Vagina (tissue), 2 donors: ENCODE measurements around the gene XPC. TPM values are rescaled to one million over a fixed set of nuclear protein-coding genes. Genes with fewer than 3 reads are reported as not detected.

Experiments used
- DNase-seq, 2 donors: peaks; one replicate each; pipeline ENCODE4 v3.0.0-alpha.2; 2017; ENCODE audit errors: extremely low spot score in 2 of 2
- H3K27ac ChIP-seq: fragments of 200-600 bp; sonication (generic); one replicate; pipeline ENCODE4 v1.5.1; 2019
- H3K27me3 ChIP-seq: fragments of 200-600 bp; sonication (generic); one replicate; pipeline ENCODE4 v1.5.1; 2019
- H3K36me3 ChIP-seq, 2 donors: fragments of 200-600 bp; sonication (generic); one replicate each; pipeline ENCODE4 v1.5.1; 2017 to 2019
- H3K4me1 ChIP-seq: fragments of 200-600 bp; sonication (generic); one replicate; pipeline ENCODE4 v1.5.1; 2019
- H3K4me3 ChIP-seq, 2 donors: fragments of 200-600 bp; sonication (generic); 1 replicate in 1 of 2; 2 replicates in 1 of 2; pipeline ENCODE4 v1.5.1; 2016 to 2019
- H3K9me3 ChIP-seq: fragments of 200-600 bp; sonication (generic); one replicate; pipeline ENCODE4 v1.5.1; 2019
- POLR2A ChIP-seq, 2 donors: fragments of 450-650 bp; IDR thresholded peaks; one replicate each; pipeline ENCODE4 v1.6.1; 2017; ENCODE audit warnings: antibody characterized with exemption in 2 of 2, mild to moderate bottlenecking in 2 of 2, moderate library complexity in 2 of 2
- POLR2AphosphoS5 ChIP-seq, 2 donors: sonication (generic); formaldehyde crosslinking; IDR thresholded peaks; one replicate each; pipeline ENCODE4 v1.9.0; 2017; ENCODE audit warnings: antibody characterized with exemption in 2 of 2, mild to moderate bottlenecking in 2 of 2, low read depth in 1 of 2; ENCODE audit not compliant: insufficient read depth in 1 of 2
- intact Hi-C: fragments of 100-400 bp; cut with DNase I; formaldehyde crosslinking; loops from one replicate; pipeline ENCODE4 v1.15.1; 2023
- total RNA-seq: library from RNA; depleted of rRNA; stranded (reverse); fragments of >200 nt; gene quantifications from one replicate; pipeline ENCODE4 v1.2.3, GENCODE V29; 2016
- TF ChIP-seq, protein P1 (sequence below), 3 experiments: fragments of 450-650 bp in 2 of 3; fragments of 200-600 bp in 1 of 3; sonication (generic) in 1 of 3; IDR thresholded peaks; one replicate each; pipeline ENCODE4 v1.5.1; 2017 to 2019; ENCODE audit warnings: antibody characterized with exemption in 3 of 3, mild to moderate bottlenecking in 2 of 3, moderate library complexity in 2 of 3

XPC gene
- total RNA-seq, 1 donor from 2014 or later = 33.6 TPM

DNA sequence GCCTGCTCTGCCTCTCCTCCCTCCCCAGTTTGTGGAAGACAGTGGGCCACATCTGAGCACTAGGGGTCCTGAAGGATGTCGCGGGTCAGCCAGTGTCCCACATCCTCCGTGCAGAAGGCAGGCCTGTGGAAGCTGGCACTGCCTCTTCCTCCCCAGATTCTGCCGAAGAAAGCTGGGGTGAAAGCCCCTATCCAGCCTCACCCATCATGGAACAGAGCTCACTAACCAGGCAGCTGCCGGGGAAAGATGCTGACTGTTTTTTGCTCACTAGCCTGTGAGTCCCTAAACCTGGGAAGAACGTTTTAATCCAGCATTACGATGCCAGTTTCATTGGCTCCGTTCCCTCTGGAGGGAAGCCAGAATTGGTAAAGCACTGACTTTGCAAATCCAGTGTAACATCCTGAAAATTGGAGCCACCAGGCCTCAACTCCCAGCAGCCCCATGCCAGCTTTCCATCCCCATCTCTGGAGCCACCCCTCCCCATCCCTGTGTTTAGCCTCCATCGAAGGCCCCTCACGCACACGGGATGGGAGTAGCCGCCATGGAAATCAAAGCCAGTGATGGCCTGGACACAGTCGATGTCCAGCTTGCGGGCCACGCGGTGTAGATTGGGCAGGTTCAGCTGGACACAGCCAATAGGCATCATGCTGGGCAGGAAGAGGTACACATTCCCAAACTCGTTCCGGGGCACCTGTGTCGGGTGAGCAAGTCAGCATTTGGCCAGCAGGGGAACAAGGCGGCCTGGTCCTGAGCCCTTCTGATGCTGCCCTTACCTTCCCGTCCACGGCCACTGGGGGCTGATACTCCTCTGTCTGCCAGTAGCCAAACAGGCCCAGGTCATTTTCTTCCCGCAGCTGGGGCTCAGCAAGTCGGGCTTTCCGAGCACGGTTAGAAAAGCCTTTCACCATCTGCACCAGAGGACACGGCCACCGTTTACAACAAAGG is 30.1 kb downstream of the XPC start:
- no peak overlapping the region for H3K27ac ChIP-seq
- no peak overlapping the region for H3K4me3 ChIP-seq
- H3K27me3 ChIP-seq = no peaks in the 10 kb centered on the region
- intact Hi-C loops = no loop called here
- TF ChIP-seq, protein P1, sequence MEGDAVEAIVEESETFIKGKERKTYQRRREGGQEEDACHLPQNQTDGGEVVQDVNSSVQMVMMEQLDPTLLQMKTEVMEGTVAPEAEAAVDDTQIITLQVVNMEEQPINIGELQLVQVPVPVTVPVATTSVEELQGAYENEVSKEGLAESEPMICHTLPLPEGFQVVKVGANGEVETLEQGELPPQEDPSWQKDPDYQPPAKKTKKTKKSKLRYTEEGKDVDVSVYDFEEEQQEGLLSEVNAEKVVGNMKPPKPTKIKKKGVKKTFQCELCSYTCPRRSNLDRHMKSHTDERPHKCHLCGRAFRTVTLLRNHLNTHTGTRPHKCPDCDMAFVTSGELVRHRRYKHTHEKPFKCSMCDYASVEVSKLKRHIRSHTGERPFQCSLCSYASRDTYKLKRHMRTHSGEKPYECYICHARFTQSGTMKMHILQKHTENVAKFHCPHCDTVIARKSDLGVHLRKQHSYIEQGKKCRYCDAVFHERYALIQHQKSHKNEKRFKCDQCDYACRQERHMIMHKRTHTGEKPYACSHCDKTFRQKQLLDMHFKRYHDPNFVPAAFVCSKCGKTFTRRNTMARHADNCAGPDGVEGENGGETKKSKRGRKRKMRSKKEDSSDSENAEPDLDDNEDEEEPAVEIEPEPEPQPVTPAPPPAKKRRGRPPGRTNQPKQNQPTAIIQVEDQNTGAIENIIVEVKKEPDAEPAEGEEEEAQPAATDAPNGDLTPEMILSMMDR (IDR thresholded peaks at IDR 0.05) = no peak
- no peak for TF ChIP-seq POLR2A (IDR thresholded peaks at IDR 0.05)
- no peak for TF ChIP-seq POLR2AphosphoS5 (IDR thresholded peaks at IDR 0.05; ENCODE audit: insufficient read depth in 1 of 2, low read depth in 1 of 2)
- peaks cover 33% of the 10 kb centered on the region for H3K4me1 ChIP-seq
- H3K9me3 ChIP-seq = no peaks in the 10 kb centered on the region
- peaks cover 0 to 40% of the 10 kb centered on the region in 2 donors for H3K36me3 ChIP-seq
- peak; percentile 83 to 87 for DNase-seq

DNA sequence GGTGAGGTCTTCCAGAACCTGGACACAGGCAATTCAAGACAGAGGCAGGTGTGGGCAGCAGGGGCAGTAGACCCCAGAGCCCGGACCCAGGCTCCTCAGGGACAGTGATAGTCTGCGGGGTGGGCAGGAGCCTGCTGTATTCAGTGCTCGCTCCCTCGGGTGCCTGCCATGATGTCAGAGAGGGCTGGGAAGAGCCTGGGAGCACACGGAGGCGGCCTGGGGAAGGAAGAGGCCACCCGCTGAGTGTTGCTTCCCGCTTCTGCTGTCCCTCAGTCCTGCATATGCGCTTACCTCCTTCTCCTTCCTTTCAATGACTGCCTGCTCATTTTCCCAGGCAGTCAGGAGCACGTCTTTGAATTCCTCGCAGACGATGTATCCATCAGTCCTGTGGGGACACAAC is 30.8 kb downstream of the XPC start:
- DNase-seq = peak in 1 of 2 donors; percentile 65
- intact Hi-C loops = no loop called here
- Histone ChIP-seq H3K27me3 (no peaks in the 10 kb centered on the region), H3K36me3 (peaks cover 0 to 40% of the 10 kb centered on the region in 2 donors), H3K4me1 (peaks cover 40% of the 10 kb centered on the region), H3K9me3 (no peaks in the 10 kb centered on the region), H3K4me3 (no peak overlapping the region), H3K27ac (no peak overlapping the region)
- TF ChIP-seq POLR2AphosphoS5 (IDR thresholded peaks at IDR 0.05; ENCODE audit: insufficient read depth in 1 of 2, low read depth in 1 of 2) = no peak
- no peak for TF ChIP-seq POLR2A (IDR thresholded peaks at IDR 0.05)
- TF ChIP-seq, protein P1 (IDR thresholded peaks at IDR 0.05) = no peak

DNA sequence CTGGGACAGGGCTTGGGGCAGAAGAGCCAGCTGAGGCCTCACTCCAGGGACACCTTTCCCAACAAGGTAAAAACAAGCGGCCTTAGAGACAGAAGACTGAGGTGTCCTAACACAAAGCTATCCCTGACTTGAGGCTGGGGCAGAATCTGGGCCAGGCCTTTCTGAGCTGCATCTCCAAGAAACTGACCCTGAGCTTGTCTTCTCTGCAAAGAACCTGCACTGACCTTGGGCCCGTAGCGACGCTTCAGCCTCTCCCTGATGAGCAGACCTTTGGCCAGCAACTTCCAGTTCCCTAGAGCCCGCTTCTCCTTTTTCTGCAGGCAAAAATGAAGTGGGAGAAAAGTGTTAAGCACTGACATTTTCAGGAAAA is 31.4 kb downstream of the XPC start:
- peak overlapping the region; percentile 42 for H3K27ac ChIP-seq
- TF ChIP-seq POLR2AphosphoS5 (IDR thresholded peaks at IDR 0.05; ENCODE audit: insufficient read depth in 1 of 2, low read depth in 1 of 2) (no peak), POLR2A (IDR thresholded peaks at IDR 0.05) (no peak)
- TF ChIP-seq, protein P1 (IDR thresholded peaks at IDR 0.05) = no peak
- H3K27me3 ChIP-seq = no peaks in the 10 kb centered on the region
- intact Hi-C loops = no loop called here
- H3K4me1 ChIP-seq = peaks cover 44% of the 10 kb centered on the region
- no peak overlapping the region for H3K4me3 ChIP-seq
- peak in 1 of 2 donors; percentile 71 for DNase-seq
- H3K9me3 ChIP-seq = no peaks in the 10 kb centered on the region
- peaks cover 0 to 40% of the 10 kb centered on the region in 2 donors for H3K36me3 ChIP-seq

DNA sequence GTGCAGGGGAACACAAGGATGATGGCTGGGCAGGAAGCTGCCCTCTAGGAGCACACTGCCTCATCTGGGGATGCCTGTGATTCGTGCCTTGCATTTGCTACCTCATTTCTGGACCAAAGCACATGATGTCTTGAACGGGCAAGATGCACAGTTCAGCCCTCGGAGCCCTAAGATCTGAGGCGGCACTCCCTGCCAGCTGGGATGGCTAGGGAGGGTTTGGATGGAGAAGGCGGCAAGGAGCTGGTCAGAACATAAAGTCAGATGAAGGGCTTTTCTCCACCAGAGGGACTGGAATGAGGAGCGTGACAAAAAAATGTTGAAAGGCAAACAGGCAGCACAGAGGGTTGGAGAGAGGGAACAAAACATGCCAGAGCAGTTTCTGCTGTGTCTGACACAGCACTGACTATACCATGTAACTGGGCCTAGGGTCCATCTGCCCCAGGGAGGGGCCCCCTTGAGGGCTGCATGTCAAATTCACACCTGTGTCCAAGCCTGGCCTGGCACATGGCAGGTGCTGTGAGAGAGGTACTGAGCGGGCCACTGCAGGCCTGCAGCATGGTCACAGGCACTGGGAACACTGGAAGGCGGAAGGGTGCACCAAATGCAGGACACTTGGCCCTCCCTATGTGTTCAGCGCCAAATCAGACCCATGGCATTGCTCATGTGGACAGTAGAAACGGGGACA is 31.9 kb downstream of the XPC start:
- DNase-seq = peak in 1 of 2 donors; percentile 79
- TF ChIP-seq, protein P1 (IDR thresholded peaks at IDR 0.05) = no peak
- TF ChIP-seq POLR2A (IDR thresholded peaks at IDR 0.05) (no peak), POLR2AphosphoS5 (IDR thresholded peaks at IDR 0.05; ENCODE audit: insufficient read depth in 1 of 2, low read depth in 1 of 2) (no peak)
- no peaks in the 10 kb centered on the region for H3K9me3 ChIP-seq
- no peaks in the 10 kb centered on the region for H3K27me3 ChIP-seq
- peak overlapping the region; percentile 81 for H3K27ac ChIP-seq
- intact Hi-C loops = no loop called here
- H3K4me1 ChIP-seq = peaks cover 44% of the 10 kb centered on the region
- no peak overlapping the region for H3K4me3 ChIP-seq
- H3K36me3 ChIP-seq = peaks cover 0 to 35% of the 10 kb centered on the region in 2 donors
